ENCODE measurements around the gene ITPR1. TPM values are rescaled to one million over a fixed set of nuclear protein-coding genes. Genes with fewer than 3 reads are reported as not detected.

The ITPR1 gene
- total RNA-seq, 1 experiment from 2014 or later = 8.7 TPM

DNA sequence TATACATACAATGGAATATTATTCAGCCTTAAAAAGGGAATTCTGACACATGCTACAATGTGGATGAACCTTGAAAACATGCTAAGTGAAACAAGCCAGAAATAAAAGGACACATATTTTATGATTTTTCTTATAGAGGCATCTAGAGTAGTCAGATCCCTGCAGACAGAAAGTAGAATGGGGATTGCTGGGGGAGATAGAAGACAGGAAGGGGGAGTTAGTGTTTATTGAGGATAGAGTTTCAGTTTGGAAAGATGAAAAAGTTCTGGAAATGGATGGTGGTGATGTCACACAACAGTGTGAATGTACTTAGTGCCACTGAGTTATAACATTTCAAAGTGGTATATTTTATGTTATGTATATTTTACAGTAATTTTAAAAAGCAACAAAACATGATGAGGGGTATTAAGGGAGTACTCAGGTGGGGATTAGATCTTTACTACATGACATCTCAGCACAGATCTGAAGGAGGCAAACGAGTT, 4.7 kb downstream of the ITPR1 start:
- intact Hi-C loops (cut with micrococcal nuclease; ENCODE audit: unreplicated experiment) = loop anchor here (10.0 kb wide), 1 partner anchor 137 kb away; no protein-coding TSS in a partner anchor
- BruUV-seq (replicated peaks) = no TSS peak
- Histone ChIP-seq H3K9me3 (ENCODE audit: control insufficient read depth, insufficient read depth, low read depth, low read length) (no peaks in the 10 kb centered on the region), H3K36me3 (ENCODE audit: control insufficient read depth, insufficient read depth, low read length) (no peaks in the 10 kb centered on the region), H3K27ac (ENCODE audit: low read length) (no peak overlapping the region), H3K4me1 (ENCODE audit: control insufficient read depth, insufficient read depth, low read length) (peaks cover 3% of the 10 kb centered on the region), H3K4me3 (ENCODE audit: low read depth in 2 of 2, low read length in 2 of 2) (no peak overlapping the region), H3K27me3 (ENCODE audit: control insufficient read depth, insufficient read depth, low read length) (no peaks in the 10 kb centered on the region)
- DNase-seq (ENCODE audit: low read depth, low spot score) = no peak
- no peak for ATAC-seq
- POLR2A ChIA-PET = no interaction called here
- CTCF ChIA-PET = no interaction called here
- TF ChIP-seq TCF7L2 (IDR thresholded peaks at IDR 0.05; ENCODE audit: low read depth, low read length) (no peak), REST (IDR thresholded peaks at IDR 0.05; ENCODE audit: insufficient read depth in 1 of 2, low read depth in 2 of 2, low read length in 1 of 2) (no peak), SIN3A (IDR thresholded peaks at IDR 0.05; ENCODE audit: borderline replicate concordance, insufficient read depth, low read depth, low read length) (no peak)
- TF ChIP-seq, protein P1, sequence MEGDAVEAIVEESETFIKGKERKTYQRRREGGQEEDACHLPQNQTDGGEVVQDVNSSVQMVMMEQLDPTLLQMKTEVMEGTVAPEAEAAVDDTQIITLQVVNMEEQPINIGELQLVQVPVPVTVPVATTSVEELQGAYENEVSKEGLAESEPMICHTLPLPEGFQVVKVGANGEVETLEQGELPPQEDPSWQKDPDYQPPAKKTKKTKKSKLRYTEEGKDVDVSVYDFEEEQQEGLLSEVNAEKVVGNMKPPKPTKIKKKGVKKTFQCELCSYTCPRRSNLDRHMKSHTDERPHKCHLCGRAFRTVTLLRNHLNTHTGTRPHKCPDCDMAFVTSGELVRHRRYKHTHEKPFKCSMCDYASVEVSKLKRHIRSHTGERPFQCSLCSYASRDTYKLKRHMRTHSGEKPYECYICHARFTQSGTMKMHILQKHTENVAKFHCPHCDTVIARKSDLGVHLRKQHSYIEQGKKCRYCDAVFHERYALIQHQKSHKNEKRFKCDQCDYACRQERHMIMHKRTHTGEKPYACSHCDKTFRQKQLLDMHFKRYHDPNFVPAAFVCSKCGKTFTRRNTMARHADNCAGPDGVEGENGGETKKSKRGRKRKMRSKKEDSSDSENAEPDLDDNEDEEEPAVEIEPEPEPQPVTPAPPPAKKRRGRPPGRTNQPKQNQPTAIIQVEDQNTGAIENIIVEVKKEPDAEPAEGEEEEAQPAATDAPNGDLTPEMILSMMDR (IDR thresholded peaks at IDR 0.05) = no peak
- in situ Hi-C loops (cut with HindIII; ENCODE audit: low pct_unique_long_range_greater_than_20kb, low sequenced_read_pairs) = no loop called here

GRCh38 chr3:4498446-4498845, 5.3 kb downstream of the ITPR1 start:
- H3K4me1 ChIP-seq (ENCODE audit: control insufficient read depth, insufficient read depth, low read length) = peaks cover 3% of the 10 kb centered on the region
- ATAC-seq = no peak
- ChIA-PET CTCF (no interaction called here), POLR2A (no interaction called here)
- TF ChIP-seq POLR2AphosphoS5 (IDR thresholded peaks at IDR 0.05; ENCODE audit: low read depth, low read length) = no peak
- no peak for TF ChIP-seq TCF7L2 (IDR thresholded peaks at IDR 0.05; ENCODE audit: low read depth, low read length)
- TF ChIP-seq, protein P1 (IDR thresholded peaks at IDR 0.05) = no peak
- TF ChIP-seq REST (IDR thresholded peaks at IDR 0.05; ENCODE audit: insufficient read depth in 1 of 2, low read depth in 2 of 2, low read length in 1 of 2) = no peak
- TF ChIP-seq SIN3A (IDR thresholded peaks at IDR 0.05; ENCODE audit: borderline replicate concordance, insufficient read depth, low read depth, low read length) = no peak
- no peaks in the 10 kb centered on the region for H3K36me3 ChIP-seq (ENCODE audit: control insufficient read depth, insufficient read depth, low read length)
- no peak for DNase-seq (ENCODE audit: low read depth, low spot score)
- H3K4me3 ChIP-seq (ENCODE audit: low read depth in 2 of 2, low read length in 2 of 2) = no peak overlapping the region
- no peaks in the 10 kb centered on the region for H3K9me3 ChIP-seq (ENCODE audit: control insufficient read depth, insufficient read depth, low read depth, low read length)
- H3K27ac ChIP-seq (ENCODE audit: low read length) = no peak overlapping the region
- H3K27me3 ChIP-seq (ENCODE audit: control insufficient read depth, insufficient read depth, low read length) = no peaks in the 10 kb centered on the region
- BruUV-seq (replicated peaks) = no TSS peak
- intact Hi-C loops (cut with micrococcal nuclease; ENCODE audit: unreplicated experiment) (loop anchor here (10.0 kb wide), 1 partner anchor 136 kb away; no protein-coding TSS in a partner anchor), in situ Hi-C loops (cut with HindIII; ENCODE audit: low pct_unique_long_range_greater_than_20kb, low sequenced_read_pairs) (no loop called here)

All from Panc1 (cell line).